ENCODE results near the gene TAL1.

Gene TAL1

DNA sequence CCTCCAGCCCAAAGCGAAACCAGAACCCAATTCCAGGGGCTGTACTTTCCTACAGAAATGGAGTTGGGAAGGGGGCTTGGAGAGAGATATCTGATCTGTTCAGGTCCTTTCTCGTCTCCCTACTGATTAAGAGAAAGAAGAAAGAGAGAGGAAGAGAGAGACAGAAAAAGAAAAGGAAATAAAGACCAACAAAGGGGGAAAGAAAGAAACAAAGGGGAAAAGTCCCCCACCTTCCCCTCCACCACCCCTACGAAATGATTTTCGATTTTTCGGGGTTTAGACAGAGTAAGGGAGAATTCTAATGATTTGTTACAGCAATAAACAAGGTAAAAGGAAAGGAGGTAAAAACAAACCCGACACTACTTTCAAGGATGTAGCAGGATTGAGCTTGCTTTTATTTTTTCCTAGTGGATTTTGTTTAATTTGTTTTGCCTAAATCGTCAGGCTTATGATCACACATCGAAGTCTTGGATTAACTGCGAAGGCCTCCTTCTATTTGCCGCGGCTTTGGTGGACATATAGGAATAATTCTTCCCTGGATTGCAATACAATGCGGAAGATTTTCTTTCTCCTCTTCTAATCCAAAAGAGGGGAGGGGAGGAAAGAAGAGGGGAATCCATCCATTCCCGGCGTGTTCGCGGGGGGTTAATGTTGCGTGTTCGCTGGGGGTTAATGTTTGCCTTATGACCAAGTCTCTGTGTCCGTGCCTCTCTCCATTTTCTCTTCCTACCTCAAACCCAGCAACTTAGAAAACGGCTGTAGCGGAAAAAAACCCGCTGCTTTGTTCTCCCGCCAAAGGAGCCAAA is 1.9 kb downstream of the TAL1 start:
- no peak for DNase-seq
- intact Hi-C loops (cut with DNase I) = no loop called here

DNA sequence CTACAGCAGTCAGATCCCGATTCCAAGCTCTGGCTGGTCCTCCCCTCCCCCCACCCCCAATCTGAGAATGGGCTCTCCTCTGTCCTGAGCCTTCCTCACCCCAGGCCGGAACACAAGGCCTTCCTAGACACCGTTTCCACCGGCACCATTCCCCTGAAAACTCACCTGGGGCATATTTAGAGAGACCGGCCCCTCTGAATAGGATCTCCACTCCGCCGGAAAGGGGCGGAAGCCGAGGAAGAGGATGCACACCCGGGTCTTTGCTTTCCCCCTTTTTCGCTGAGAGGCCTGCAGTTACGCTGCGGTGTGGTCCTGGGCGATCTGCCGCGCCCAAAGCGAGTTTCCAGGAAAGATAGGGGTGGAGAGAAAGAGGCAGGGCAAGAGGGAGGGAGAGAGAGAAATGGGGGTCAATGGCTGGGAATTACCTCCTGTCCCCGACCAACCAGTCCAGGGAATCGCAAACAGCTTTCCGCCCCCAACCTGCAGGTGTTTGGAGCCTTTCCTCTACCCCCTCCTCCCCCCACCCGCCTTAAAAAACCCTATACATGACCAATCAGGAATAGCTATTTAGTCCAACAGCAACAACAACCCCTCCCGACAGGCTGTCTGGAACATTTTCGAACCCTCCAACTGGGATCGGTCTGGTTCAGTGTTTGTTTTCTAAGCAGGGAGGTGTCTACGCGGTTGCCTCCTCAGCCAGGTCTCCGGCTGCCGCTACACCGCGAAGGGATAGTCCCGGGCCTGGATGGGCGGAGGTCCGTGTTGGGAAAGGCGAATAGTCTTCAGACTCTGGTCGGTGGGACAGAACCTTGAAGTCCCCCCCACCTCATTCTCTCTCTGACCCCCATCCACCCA is 2.8 kb downstream of the TAL1 start:
- intact Hi-C loops (cut with DNase I) = no loop called here
- no peak for DNase-seq

GRCh38 chr1:47228644-47229030 is 3.4 kb downstream of the TAL1 start:
- intact Hi-C loops (cut with DNase I) = no loop called here
- no peak for DNase-seq

DNA sequence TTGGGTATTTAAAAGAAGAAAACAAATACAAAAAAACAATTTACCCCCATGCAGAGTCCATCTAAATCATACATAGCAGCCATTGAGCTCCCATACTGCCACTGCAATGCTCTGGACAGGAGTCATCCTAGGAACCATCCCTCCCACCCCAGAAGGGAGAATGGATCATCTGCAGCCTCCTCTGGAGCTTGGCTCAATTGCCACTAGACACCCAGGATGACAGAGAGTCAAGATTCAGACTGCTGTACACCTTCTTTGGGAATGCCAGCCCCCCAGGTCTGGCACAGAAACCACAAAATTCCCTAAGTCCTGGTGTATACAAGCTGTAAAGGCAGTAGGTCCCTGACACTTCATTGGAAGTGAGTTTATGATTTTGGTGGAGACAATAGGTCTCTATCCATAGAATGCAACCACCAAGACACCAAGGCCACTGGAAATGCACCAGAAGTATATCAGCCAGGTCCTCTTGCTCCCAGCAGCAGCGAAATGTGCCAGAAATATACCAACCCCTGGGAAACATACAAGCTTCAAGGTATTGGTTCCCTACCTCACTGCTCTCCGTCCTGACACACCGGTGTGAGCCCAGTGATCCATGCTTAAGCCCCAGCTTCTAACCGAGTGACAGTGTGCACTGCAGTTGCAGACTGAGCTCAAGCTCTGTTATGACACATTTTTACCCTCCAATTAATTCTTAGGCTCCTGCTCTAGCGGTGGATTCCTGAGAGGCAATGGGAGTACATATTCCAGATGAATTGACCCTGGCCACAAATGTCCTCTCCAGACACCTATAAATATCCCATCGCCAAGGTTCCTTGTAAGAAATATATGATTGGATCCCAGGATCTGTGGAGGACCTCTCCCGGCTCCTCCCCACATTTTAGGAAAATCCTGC is 4.4 kb downstream of the TAL1 start:
- DNase-seq = no peak
- intact Hi-C loops (cut with DNase I) = no loop called here

DNA sequence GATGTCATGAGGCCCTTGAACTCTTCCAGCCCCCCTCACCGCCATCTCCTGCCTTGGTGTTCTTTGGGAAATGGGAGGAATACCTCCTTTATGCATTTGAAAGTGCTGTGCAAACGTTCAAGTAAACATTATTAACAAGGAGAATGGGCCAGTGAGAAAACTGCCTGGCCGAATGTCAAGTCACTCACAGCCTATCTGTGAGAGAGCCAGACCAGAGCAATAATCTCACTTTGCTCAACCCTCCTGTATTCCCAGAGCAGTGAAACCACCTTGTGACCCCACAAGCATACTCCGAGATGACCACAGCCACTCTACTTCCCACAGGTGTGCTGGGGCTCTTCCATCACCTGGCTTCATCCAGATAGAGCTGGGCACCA is 5.2 kb downstream of the TAL1 start:
- intact Hi-C loops (cut with DNase I) = no loop called here
- DNase-seq = no peak

GRCh38 chr1:47226121-47226838 is 5.7 kb downstream of the TAL1 start:
- no peak for DNase-seq
- intact Hi-C loops (cut with DNase I) = no loop called here

DNA sequence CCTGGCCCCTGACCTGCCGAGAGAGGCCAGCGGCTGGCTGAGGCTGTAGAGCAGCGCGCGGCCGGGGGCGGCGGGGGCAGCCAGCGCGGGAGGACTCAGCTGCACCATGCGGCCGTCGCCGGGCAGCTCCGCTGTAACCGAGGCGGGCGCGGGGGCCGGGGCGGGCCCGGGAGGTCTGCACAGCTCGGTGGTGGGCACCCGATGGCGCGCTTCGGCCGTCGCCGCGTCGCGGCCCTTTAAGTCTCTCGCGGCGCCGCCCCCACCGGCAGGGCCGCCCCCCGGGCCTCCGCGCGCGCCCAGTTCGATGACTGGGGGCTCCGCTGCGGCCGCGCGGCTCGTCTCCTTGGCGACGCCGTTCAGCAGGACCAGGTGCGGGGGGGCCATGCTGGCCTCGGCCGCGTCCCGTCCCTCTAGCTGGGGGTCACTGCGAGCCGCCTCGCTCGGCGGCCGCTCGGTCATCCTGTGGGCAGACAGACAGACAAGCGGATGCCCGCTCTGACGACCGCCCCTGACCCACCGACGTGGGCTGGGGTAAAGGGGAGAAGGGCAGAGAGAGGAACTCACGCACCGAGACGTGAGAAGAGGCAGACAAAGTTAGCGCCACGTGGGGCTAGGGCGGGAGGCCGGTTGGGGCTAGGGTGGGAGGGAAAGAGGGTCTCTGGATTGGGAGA is 6.5 kb downstream of the TAL1 start:
- intact Hi-C loops (cut with DNase I) = no loop called here
- no peak for DNase-seq

- DNase-seq = no peak
Observed at GRCh38 chr1:47224676-47225399, 7.2 kb downstream of the TAL1 start.

GRCh38 chr1:47223921-47224675 is 7.9 kb downstream of the TAL1 start:
- no peak for DNase-seq
- intact Hi-C loops (cut with DNase I) = no loop called here

More at GRCh38 chr1:47224676-47225399, 7.2 kb downstream of the TAL1 start:
- intact Hi-C loops (cut with DNase I) = no loop called here

DNA sequence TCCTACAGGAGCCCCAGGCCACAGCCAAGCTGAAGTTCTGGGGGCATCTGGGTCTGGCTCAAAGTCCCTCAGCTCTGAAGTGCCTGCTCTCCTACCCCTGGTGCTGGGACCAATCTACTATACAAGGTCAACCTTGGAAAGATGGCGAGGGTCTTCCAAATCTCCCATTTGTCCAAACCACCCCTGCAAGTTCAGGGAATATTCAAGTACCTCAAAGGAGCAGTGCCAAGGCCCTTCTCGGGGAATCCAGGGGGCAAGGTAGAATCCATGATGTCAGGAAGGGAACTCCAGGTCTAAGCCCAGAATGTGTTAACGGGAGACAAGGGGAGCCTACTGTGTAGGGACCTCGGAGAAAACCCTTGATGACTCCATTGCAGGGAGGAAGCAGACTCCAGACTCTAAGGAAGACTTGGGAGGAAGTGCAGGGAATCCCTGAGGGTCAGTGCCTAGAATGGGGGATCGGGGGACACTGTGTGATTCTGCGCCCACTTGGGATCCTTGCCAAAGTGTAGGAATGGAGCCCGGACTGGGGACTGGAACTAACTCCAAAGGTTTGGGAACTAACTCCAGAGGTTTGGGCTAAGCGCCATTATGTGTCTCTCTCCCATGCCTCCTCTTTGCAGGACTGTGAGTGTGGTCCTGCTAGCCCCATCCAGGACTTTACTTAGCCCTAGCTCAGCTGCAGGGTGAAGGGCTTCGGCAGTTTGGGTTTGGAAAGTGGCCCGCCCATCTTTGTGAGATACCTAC is 8.7 kb downstream of the TAL1 start:
- intact Hi-C loops (cut with DNase I) = no loop called here
- DNase-seq = no peak

GRCh38 chr1:47222476-47222875 is 9.5 kb downstream of the TAL1 start:
- DNase-seq = no peak
- intact Hi-C loops (cut with DNase I) = no loop called here

DNA sequence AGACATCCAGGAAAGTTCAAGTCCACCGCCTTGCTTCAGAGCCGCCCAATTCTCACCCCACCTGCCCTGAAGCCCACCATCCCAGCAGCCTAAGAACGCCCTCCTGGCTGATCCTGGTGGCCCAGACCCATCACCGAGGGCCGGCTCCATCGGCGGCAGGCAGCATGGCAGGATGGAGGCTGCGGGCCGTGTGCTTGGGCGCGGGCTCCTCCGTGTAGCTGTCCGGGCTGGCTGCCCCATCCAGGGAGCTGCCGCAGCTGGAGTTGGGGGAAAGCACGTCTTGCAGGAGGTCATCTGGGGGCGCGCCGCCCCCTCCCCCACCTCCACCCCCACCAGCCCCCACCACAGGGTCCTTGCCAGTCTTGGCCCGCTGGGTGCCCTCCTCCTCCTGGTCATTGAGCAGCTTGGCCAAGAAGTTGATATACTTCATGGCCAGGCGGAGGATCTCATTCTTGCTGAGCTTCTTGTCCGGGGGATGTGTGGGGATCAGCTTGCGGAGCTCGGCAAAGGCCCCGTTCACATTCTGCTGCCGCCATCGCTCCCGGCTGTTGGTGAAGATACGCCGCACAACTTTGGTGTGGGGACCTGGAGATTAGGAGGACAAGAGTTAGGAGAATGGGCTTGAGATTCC is 12.3 kb downstream of the TAL1 start:
- intact Hi-C loops (cut with DNase I) = no loop called here
- no peak for DNase-seq

DNA sequence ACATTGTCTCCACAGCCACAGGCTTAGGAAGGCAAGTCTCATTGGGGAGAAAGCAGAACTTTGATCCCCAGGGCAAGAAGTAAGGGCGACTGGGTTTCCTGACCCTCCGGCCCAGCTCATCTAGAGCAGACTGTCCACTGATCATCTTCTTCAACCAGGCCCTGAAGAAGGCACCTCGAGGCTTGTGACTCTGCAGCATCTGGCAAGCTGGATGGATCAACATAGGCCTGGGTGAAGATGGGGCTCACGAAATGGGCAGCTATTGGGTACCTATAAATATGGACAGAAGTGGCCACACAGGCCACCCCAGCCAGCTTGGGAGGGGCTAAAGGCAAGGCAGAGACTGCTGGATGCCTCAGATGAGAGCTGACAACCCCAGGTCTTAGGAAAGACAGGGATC is 13.0 kb downstream of the TAL1 start:
- DNase-seq = no peak
- intact Hi-C loops (cut with DNase I) = no loop called here

DNA sequence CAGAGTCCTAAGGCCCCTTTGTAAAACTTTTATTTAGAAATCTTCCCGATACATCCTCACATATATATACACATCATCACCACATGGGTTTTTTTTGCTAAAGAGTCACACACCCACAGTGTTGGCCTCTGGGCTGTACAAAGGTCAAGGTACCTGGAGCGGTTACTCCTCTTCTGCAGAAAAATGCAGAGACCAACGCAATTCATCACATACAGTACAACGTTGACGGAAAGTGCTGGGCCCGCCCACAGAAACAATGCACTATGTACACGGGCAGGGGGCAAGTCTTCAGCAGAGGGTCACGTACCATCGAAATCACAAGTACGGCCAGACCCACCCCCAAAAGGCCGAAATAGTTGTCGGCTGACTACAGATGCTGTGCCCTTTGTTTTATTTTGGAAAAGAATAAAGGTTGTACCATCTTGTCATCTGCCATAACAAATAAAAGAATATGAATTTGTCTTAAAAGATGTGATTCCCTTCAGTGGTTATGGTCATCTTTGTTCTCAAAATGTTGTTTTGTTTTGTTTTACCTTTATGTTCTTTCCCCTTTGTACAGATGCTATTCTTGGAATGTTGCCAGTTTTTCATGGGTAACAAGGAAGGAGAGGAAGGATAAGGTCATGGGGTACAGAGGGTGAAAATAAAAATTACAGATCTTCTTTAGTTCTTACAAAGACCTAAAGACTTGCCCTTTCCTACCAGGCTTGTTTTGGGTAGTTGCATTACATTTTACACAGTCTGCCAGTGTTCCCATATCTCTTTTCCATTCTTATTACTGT is 15.6 kb downstream of the TAL1 start:
- intact Hi-C loops (cut with DNase I) = no loop called here

GRCh38 chr1:47215713-47216112 is 16.3 kb downstream of the TAL1 start:
- intact Hi-C loops (cut with DNase I) = no loop called here
- peak in 1 of 10 donors; percentile 16 for DNase-seq

More for the DNA sequence above, 15.6 kb downstream of the TAL1 start:
- peak in 1 of 10 donors; percentile 18 for DNase-seq

GRCh38 chr1:47214549-47214948 is 17.5 kb downstream of the TAL1 start:
- peak in 1 of 10 donors; percentile 8 for DNase-seq
- intact Hi-C loops (cut with DNase I) = no loop called here

Data from posterior cingulate gyrus (tissue), 11 donors.